Measurements from ENCODE around the gene SERPINB1. TPM values are rescaled to one million over a fixed set of nuclear protein-coding genes. Genes with fewer than 3 reads are reported as not detected.

Gene SERPINB1
- total RNA-seq = 57.4 and 61.6 TPM in 2 replicates
- long read RNA-seq, transcript SERPINB1-201 (7 exons, 2,619 nt) = major isoform, 423 of 482 reads
- long read RNA-seq, partial matches to known transcripts = 8 of 482 reads
- long read RNA-seq, other reads (novel, unspliced or antisense) = 51 of 482 reads

DNA sequence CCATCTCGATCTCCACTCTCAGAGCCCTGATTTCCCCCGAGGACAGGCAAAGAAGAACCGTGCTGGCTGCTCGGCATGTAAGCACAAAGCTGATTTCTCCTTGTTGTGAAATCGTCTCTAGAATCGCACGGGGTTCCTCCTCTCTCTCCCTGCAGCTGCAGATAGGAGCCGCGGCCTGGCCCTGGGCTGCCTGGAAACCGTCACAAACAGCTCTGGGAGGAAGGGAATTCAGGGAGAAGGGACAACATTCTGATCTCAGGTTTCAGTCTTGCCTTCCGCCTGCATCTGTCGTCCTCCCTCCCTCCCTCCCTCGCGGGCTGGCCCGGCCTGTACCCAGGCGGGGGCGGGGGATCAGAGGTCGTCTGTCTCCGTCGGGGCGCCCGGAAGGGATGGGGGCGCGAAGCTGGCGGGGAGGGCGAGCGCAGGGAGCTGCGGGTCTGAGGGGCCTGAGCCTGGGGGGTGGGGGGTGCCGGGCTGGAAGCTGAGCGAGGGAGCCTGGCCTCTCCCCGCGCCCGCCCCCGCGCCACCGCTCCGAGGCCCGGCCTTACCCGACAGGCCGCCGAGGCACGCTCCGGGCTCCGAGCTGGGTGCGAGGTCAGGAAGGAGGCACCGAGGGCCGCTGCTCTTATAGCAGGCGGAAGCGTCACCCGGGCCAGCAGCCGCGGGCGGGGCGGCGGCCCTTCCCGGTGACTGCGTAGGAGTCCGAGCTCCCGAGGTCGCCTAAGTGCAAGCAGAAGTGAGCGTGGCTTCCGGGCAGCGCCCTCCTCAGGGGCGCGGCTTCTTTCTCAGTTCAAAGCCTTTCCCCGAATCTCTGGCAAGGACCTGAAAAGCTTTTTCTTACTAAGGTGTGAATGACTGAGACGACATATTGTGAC lies at the start of gene SERPINB1:
SERPINB1 (minus strand) TSS at position 600 of the 875 bp plus-strand sequence. CDS start 1,277 bp downstream, outside the sequence.
- peak within 1 kb of the TSS; percentile 99 for H3K27ac Mint-ChIP-seq
- H3K4me1 Mint-ChIP-seq (ENCODE audit: low read depth) = peaks cover 35% of the 10 kb centered on the region
- H3K36me3 Mint-ChIP-seq (ENCODE audit: insufficient read depth) = peaks cover 13% of the 10 kb centered on the region
- H3K4me3 Mint-ChIP-seq (ENCODE audit: low read depth) = peak within 1 kb of the TSS; percentile 86
- no peaks in the 10 kb centered on the region for H3K9me3 Mint-ChIP-seq (ENCODE audit: low read depth)
- TF ChIP-seq, protein P1, sequence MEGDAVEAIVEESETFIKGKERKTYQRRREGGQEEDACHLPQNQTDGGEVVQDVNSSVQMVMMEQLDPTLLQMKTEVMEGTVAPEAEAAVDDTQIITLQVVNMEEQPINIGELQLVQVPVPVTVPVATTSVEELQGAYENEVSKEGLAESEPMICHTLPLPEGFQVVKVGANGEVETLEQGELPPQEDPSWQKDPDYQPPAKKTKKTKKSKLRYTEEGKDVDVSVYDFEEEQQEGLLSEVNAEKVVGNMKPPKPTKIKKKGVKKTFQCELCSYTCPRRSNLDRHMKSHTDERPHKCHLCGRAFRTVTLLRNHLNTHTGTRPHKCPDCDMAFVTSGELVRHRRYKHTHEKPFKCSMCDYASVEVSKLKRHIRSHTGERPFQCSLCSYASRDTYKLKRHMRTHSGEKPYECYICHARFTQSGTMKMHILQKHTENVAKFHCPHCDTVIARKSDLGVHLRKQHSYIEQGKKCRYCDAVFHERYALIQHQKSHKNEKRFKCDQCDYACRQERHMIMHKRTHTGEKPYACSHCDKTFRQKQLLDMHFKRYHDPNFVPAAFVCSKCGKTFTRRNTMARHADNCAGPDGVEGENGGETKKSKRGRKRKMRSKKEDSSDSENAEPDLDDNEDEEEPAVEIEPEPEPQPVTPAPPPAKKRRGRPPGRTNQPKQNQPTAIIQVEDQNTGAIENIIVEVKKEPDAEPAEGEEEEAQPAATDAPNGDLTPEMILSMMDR (IDR thresholded peaks at IDR 0.05; ENCODE audit: unreplicated experiment) = peak; percentile 17
- peak; percentile 74 for DNase-seq (ENCODE audit: low spot score, unreplicated experiment)
- no peaks in the 10 kb centered on the region for H3K27me3 Mint-ChIP-seq

DNA sequence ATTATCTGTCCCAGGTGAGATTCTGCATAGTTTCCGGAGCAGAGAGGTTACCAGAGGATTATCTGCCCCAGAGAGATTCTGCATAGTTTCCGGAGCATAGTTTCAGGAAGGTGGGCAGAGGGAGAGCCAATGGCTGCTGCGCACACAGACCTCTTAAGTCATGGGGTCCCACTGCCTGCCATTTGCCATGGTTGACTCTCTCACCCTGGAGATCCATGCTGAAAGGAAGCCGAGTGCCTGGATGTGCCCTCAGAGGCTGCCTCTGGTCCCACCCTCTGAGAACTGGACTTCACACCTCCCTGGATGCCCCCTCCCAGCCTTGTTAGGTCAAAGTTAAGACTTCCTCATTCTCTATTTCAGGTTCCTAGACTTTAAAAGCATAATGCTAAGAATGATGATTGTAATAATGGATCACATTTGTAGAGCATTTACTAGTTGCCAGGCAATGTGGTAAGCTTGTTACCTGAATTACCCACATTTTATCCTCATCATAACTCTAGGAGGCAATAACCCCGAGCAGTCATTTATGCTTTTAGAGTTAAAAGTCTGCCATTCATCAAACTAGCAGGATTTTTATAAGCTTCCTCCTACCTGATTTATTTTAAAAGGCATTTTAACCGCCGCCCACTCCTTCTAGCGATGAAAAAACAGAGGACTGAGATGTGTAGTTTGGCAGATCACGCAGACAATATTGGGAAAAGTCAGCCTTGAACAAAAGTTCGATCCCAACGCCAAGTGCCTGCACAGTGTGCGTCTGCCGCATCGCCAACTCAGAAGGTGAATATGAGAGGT lies 49.5 kb upstream of the SERPINB1 start:
- TF ChIP-seq, protein P1 (IDR thresholded peaks at IDR 0.05; ENCODE audit: unreplicated experiment) = no peak
- H3K4me1 Mint-ChIP-seq (ENCODE audit: low read depth) = no peaks in the 10 kb centered on the region
- no peaks in the 10 kb centered on the region for H3K9me3 Mint-ChIP-seq (ENCODE audit: low read depth)
- H3K36me3 Mint-ChIP-seq (ENCODE audit: insufficient read depth) = peaks cover 18% of the 10 kb centered on the region
- no peak overlapping the region for H3K4me3 Mint-ChIP-seq (ENCODE audit: low read depth)
- H3K27me3 Mint-ChIP-seq = no peaks in the 10 kb centered on the region
- no peak overlapping the region for H3K27ac Mint-ChIP-seq
- DNase-seq (ENCODE audit: low spot score, unreplicated experiment) = no peak

DNA sequence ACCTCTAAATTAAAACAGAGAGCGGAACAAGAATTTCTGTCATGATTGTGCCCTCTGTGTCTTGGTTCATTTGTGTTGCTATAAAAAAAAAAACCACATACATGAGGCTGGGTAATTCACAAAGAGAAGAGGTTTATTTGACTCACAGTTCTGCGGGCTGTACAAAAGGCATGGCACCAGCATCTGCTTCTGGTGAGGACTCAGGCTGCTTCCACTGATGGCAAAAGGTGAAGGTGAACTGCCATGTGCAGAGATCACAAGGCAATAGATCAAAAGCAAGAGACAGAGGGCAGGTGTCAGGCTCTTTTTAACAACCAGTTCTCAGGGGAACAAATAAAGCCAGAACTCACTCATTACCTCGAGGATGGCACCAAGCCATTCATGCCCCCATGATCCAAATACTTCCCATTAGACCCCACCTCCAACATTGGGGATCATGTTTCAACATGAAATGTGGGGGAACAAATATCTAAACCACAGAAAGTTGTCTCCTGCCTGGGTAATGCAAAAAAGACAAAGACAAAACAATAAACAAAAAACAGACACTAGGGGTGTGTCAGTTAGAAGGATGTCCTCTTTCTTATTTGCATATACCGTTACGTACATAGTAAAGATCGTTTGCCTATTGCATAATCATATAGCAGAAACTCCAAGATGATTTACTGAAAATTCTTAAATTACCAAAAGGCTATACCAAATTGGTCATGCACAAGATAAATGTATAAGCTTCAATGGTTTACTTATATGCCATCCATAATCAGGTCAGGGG lies 44.5 kb upstream of the SERPINB1 start:
- peaks cover 7% of the 10 kb centered on the region for H3K36me3 Mint-ChIP-seq (ENCODE audit: insufficient read depth)
- H3K9me3 Mint-ChIP-seq (ENCODE audit: low read depth) = peaks cover 9% of the 10 kb centered on the region
- H3K4me3 Mint-ChIP-seq (ENCODE audit: low read depth) = no peak overlapping the region
- TF ChIP-seq, protein P1 (IDR thresholded peaks at IDR 0.05; ENCODE audit: unreplicated experiment) = no peak
- no peaks in the 10 kb centered on the region for H3K4me1 Mint-ChIP-seq (ENCODE audit: low read depth)
- no peak for DNase-seq (ENCODE audit: low spot score, unreplicated experiment)
- H3K27ac Mint-ChIP-seq = no peak overlapping the region
- peaks cover 3% of the 10 kb centered on the region for H3K27me3 Mint-ChIP-seq

DNA sequence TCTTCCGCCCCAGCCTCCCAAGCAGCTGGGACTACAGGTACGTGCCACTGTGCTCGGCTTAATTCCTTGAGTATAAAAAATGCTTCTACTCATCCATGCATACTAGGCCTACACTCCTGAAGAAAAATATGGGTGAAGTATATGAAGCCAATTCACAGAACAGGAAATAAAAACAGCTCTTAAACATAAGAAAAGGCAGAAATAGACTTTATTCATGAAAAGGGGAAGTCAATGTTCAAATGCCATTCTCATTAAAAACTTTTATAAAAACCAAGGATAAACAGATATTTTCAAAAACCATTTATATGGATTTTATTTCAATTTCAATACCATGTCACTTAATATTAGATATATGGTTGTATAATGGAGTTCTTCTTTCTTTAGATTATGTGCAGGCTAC lies 43.1 kb upstream of the SERPINB1 start:
- no peak for DNase-seq (ENCODE audit: low spot score, unreplicated experiment)
- H3K36me3 Mint-ChIP-seq (ENCODE audit: insufficient read depth) = peaks cover 6% of the 10 kb centered on the region
- peaks cover 3% of the 10 kb centered on the region for H3K27me3 Mint-ChIP-seq
- H3K4me3 Mint-ChIP-seq (ENCODE audit: low read depth) = no peak overlapping the region
- H3K27ac Mint-ChIP-seq = no peak overlapping the region
- no peaks in the 10 kb centered on the region for H3K4me1 Mint-ChIP-seq (ENCODE audit: low read depth)
- peaks cover 17% of the 10 kb centered on the region for H3K9me3 Mint-ChIP-seq (ENCODE audit: low read depth)
- TF ChIP-seq, protein P1 (IDR thresholded peaks at IDR 0.05; ENCODE audit: unreplicated experiment) = no peak

Measured in progenitor cell of endocrine pancreas (in vitro differentiated cells).